H9 (cell line): ENCODE measurements around the gene IL3. TPM values are rescaled to one million over a fixed set of nuclear protein-coding genes. Genes with fewer than 3 reads are reported as not detected.

Experiments
- DNase-seq: peaks from one replicate; pipeline ENCODE4 v3.0.0-alpha.2; 2017
- H2AFZ ChIP-seq: one replicate; pipeline ENCODE4 v1.6.1; 2013; ENCODE audit warnings: mild to moderate bottlenecking, low read length, control low read depth, moderate library complexity
- H2AK5ac ChIP-seq: 2 replicates; pipeline ENCODE4 v1.6.1; 2013; ENCODE audit warnings: low read length, control low read depth, mixed read lengths; ENCODE audit not compliant: insufficient read length
- H2BK120ac ChIP-seq: one replicate; pipeline ENCODE4 v1.6.1; 2013; ENCODE audit warnings: low read depth, mild to moderate bottlenecking, low read length, control low read depth, inconsistent platforms; ENCODE audit not compliant: poor library complexity, severe bottlenecking
- H2BK12ac ChIP-seq: 2 replicates; pipeline ENCODE4 v1.6.1; 2013; ENCODE audit warnings: low read length, control low read depth, mixed read lengths, low read depth; ENCODE audit not compliant: insufficient read length
- H2BK15ac ChIP-seq: 2 replicates; pipeline ENCODE4 v1.6.1; 2013; ENCODE audit warnings: low read depth, low read length, control low read depth
- H2BK20ac ChIP-seq: one replicate; pipeline ENCODE4 v1.6.1; 2013; ENCODE audit warnings: low read depth, mild to moderate bottlenecking, low read length, control low read depth, inconsistent platforms; ENCODE audit not compliant: poor library complexity, severe bottlenecking
- H2BK5ac ChIP-seq: 2 replicates; pipeline ENCODE4 v1.6.1; 2013; ENCODE audit warnings: low read length, control low read depth, mixed read lengths; ENCODE audit not compliant: insufficient read length
- H3K14ac ChIP-seq: 2 replicates; pipeline ENCODE4 v1.6.1; 2013; ENCODE audit warnings: low read length, control low read depth; ENCODE audit not compliant: insufficient read depth
- H3K18ac ChIP-seq: 2 replicates; pipeline ENCODE4 v1.6.1; 2013; ENCODE audit warnings: low read depth, mild to moderate bottlenecking, mixed read lengths, low read length, control low read depth; ENCODE audit not compliant: insufficient read length
- H3K23ac ChIP-seq: 2 replicates; pipeline ENCODE4 v1.6.1; 2013; ENCODE audit warnings: low read length, control low read depth, mixed read lengths, low read depth; ENCODE audit not compliant: insufficient read length
- H3K23me2 ChIP-seq: 2 replicates; pipeline ENCODE4 v1.6.1; 2013; ENCODE audit warnings: low read depth, mild to moderate bottlenecking, mixed read lengths, low read length, control low read depth; ENCODE audit not compliant: insufficient read length, poor library complexity, severe bottlenecking
- H3K27ac ChIP-seq: 2 replicates; pipeline ENCODE4 v1.5.1; 2013; ENCODE audit warnings: low read length, control low read depth, mixed read lengths, low read depth; ENCODE audit not compliant: insufficient read length
- H3K27me3 ChIP-seq: 2 replicates; pipeline ENCODE4 v1.6.1; 2013; ENCODE audit warnings: low read length, control low read depth, inconsistent platforms; ENCODE audit not compliant: insufficient read depth
- H3K4ac ChIP-seq: 2 replicates; pipeline ENCODE4 v1.6.1; 2013; ENCODE audit warnings: low read depth, mild to moderate bottlenecking, control low read depth, inconsistent platforms, low read length, moderate library complexity
- H3K4me1 ChIP-seq: 2 replicates; pipeline ENCODE4 v1.6.1; 2013; ENCODE audit warnings: low read length, control low read depth, inconsistent platforms; ENCODE audit not compliant: insufficient read depth
- H3K4me2 ChIP-seq: 2 replicates; pipeline ENCODE4 v1.6.1; 2013; ENCODE audit warnings: low read length, control low read depth, mixed read lengths; ENCODE audit not compliant: insufficient read length, insufficient read depth
- H3K56ac ChIP-seq: 2 replicates; pipeline ENCODE4 v1.6.1; 2013; ENCODE audit warnings: low read depth, mild to moderate bottlenecking, mixed read lengths, low read length, control low read depth; ENCODE audit not compliant: insufficient read length
- H3K79me1 ChIP-seq: 2 replicates; pipeline ENCODE4 v1.6.1; 2013; ENCODE audit warnings: low read depth, mild to moderate bottlenecking, moderate library complexity, low read length, control low read depth, inconsistent platforms; ENCODE audit not compliant: insufficient read depth, poor library complexity, severe bottlenecking
- H3K79me2 ChIP-seq: 2 replicates; pipeline ENCODE4 v1.6.1; 2013; ENCODE audit warnings: low read length, control low read depth, inconsistent platforms; ENCODE audit not compliant: insufficient read depth
- H3K9ac ChIP-seq: 2 replicates; pipeline ENCODE4 v1.6.1; 2013; ENCODE audit warnings: low read length, control low read depth, mixed read lengths; ENCODE audit not compliant: insufficient read length; ENCODE audit errors: extremely low read depth
- H3K9me3 ChIP-seq: one replicate; pipeline ENCODE4 v1.6.1; 2013; ENCODE audit warnings: low read depth, low read length, inconsistent platforms; ENCODE audit not compliant: control insufficient read depth
- H3T11ph ChIP-seq: one replicate; pipeline ENCODE4 v1.6.1; 2013; ENCODE audit warnings: mild to moderate bottlenecking, low read length, control low read depth, inconsistent platforms
- H4K20me1 ChIP-seq: one replicate; pipeline ENCODE4 v1.6.1; 2013; ENCODE audit not compliant: control insufficient read depth, insufficient read length, insufficient read depth
- H4K5ac ChIP-seq: 2 replicates; pipeline ENCODE4 v1.6.1; 2013; ENCODE audit warnings: low read depth, mild to moderate bottlenecking, mixed read lengths, low read length, control low read depth; ENCODE audit not compliant: insufficient read length
- H4K8ac ChIP-seq: replicated peaks from 2 replicates; pipeline ENCODE4 v1.6.1; 2013; ENCODE audit warnings: low read length, control low read depth, mixed read lengths, low read depth; ENCODE audit not compliant: insufficient read length
- H4K91ac ChIP-seq: 2 replicates; pipeline ENCODE4 v1.6.1; 2013; ENCODE audit warnings: low read depth, mild to moderate bottlenecking, moderate library complexity, mixed read lengths, low read length, control low read depth; ENCODE audit not compliant: insufficient read length
- H3K27ac Mint-ChIP-seq, 3 experiments: 2 replicates in 2 of 3; 3 replicates in 1 of 3; pipeline ENCODE4 v1.8.0; 2020 to 2021; ENCODE audit warnings: mixed read lengths in 3 of 3, mild to moderate bottlenecking in 1 of 3, moderate library complexity in 1 of 3
- H3K27me3 Mint-ChIP-seq: 2 replicates; pipeline ENCODE4 v1.8.0; 2021; ENCODE audit warnings: low read depth, mild to moderate bottlenecking, moderate library complexity, mixed read lengths
- H3K36me3 Mint-ChIP-seq, 3 experiments: 2 replicates in 2 of 3; 3 replicates in 1 of 3; pipeline ENCODE4 v1.8.0; 2020 to 2021; ENCODE audit warnings: low read depth in 3 of 3, mixed read lengths in 3 of 3; ENCODE audit not compliant: insufficient read depth in 1 of 3
- H3K4me1 Mint-ChIP-seq, 2 experiments: 2 replicates each; pipeline ENCODE4 v1.8.0; 2020; ENCODE audit warnings: mixed read lengths in 2 of 2
- H3K4me3 Mint-ChIP-seq, 2 experiments: 2 replicates in 1 of 2; 3 replicates in 1 of 2; pipeline ENCODE4 v1.8.0; 2020 to 2021; ENCODE audit warnings: mild to moderate bottlenecking in 2 of 2, mixed read lengths in 2 of 2, moderate library complexity in 1 of 2
- H3K9me3 Mint-ChIP-seq, 2 experiments: 2 replicates in 1 of 2; 3 replicates in 1 of 2; pipeline ENCODE4 v1.8.0; 2020; ENCODE audit warnings: mild to moderate bottlenecking in 2 of 2, mixed read lengths in 2 of 2, moderate library complexity in 1 of 2
- WGBS: extraction: QIAGEN DNeasy Blood & Tissue Kit; methylation state at CpG from one replicate; pipeline ENCODE4 v1.1.7; 2013; ENCODE audit warnings: missing lambda C conversion rate, low lambda C conversion rate, mixed read lengths; ENCODE audit not compliant: insufficient read length; ENCODE audit errors: extremely low coverage; 5-methylcytosine and 5-hydroxymethylcytosine counted together
- total RNA-seq: library from RNA; stranded (reverse); gene quantifications from 2 replicates; pipeline ENCODE4 v1.2.1, GENCODE V29; 2021
- TF ChIP-seq, protein P1 (sequence below): fragments of 200-600 bp; sonication (generic); conservative IDR thresholded peaks from 3 replicates; pipeline ENCODE4 v1.8.0; 2021; ENCODE audit warnings: antibody characterized with exemption, mild to moderate bottlenecking

The IL3 gene
- total RNA-seq, 1 experiment from 2014 or later = not detected

- H3K27me3 Mint-ChIP-seq = peaks cover 3% of the 10 kb centered on the region
- no peak overlapping the region for H3K9ac ChIP-seq
Observed at GRCh38 chr5:132049559-132049958, 10.9 kb upstream of the IL3 start.

More at GRCh38 chr5:132049559-132049958, 10.9 kb upstream of the IL3 start:
- Histone ChIP-seq H2BK120ac (no peak overlapping the region), H3K56ac (no peak overlapping the region), H3T11ph (no peak overlapping the region), H4K20me1 (no peaks in the 10 kb centered on the region), H3K4me2 (no peak overlapping the region), H3K79me1 (no peaks in the 10 kb centered on the region), H2BK20ac (no peak overlapping the region), H2BK12ac (no peak overlapping the region), H3K79me2 (no peaks in the 10 kb centered on the region), H4K8ac (no peak overlapping the region), H3K9me3 (no peaks in the 10 kb centered on the region), H3K4ac (no peak overlapping the region), H3K4me1 (no peaks in the 10 kb centered on the region; the same call in 1 of the 2 replicates), H3K27me3 (no peaks in the 10 kb centered on the region), H2BK5ac (no peak overlapping the region), H3K23ac (no peak overlapping the region), H4K5ac (no peak overlapping the region), H3K27ac (no peak overlapping the region), H2AK5ac (no peak overlapping the region), H2AFZ (no peak overlapping the region), H3K23me2 (no peaks in the 10 kb centered on the region), H3K14ac (no peak overlapping the region), H2BK15ac (no peak overlapping the region), H4K91ac (no peak overlapping the region), H3K18ac (no peak overlapping the region)
- no peak overlapping the region for H3K27ac Mint-ChIP-seq
- TF ChIP-seq, protein P1, sequence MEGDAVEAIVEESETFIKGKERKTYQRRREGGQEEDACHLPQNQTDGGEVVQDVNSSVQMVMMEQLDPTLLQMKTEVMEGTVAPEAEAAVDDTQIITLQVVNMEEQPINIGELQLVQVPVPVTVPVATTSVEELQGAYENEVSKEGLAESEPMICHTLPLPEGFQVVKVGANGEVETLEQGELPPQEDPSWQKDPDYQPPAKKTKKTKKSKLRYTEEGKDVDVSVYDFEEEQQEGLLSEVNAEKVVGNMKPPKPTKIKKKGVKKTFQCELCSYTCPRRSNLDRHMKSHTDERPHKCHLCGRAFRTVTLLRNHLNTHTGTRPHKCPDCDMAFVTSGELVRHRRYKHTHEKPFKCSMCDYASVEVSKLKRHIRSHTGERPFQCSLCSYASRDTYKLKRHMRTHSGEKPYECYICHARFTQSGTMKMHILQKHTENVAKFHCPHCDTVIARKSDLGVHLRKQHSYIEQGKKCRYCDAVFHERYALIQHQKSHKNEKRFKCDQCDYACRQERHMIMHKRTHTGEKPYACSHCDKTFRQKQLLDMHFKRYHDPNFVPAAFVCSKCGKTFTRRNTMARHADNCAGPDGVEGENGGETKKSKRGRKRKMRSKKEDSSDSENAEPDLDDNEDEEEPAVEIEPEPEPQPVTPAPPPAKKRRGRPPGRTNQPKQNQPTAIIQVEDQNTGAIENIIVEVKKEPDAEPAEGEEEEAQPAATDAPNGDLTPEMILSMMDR = no peak
- peaks cover 13 to 16% of the 10 kb centered on the region in 2 experiments for H3K4me1 Mint-ChIP-seq
- H3K9me3 Mint-ChIP-seq = no peaks in the 10 kb centered on the region
- no CpG with 5 or more reads among the region's 12 CpGs for WGBS
- no peak for DNase-seq
- no peak overlapping the region for H3K4me3 Mint-ChIP-seq
- no peaks in the 10 kb centered on the region for H3K36me3 Mint-ChIP-seq
